Endodermal cell (in vitro differentiated cells): Measurements from ENCODE around the gene FXYD6. TPM values are rescaled to one million over a fixed set of nuclear protein-coding genes. Genes with fewer than 3 reads are reported as not detected.

Experiments
- DNase-seq: peaks from one replicate; pipeline ENCODE4 v3.0.0-alpha.2; 2017
- H3K27ac ChIP-seq: 2 replicates; pipeline ENCODE4 v1.5.1; 2013; ENCODE audit warnings: mild to moderate bottlenecking, low read depth, low read length, moderate library complexity
- H3K27me3 ChIP-seq: 2 replicates; pipeline ENCODE4 v1.6.1; 2013; ENCODE audit warnings: mild to moderate bottlenecking, low read length, moderate library complexity; ENCODE audit not compliant: insufficient read depth, control insufficient read depth, poor library complexity, severe bottlenecking
- H3K36me3 ChIP-seq: 2 replicates; pipeline ENCODE4 v1.7.0; 2013; ENCODE audit warnings: mild to moderate bottlenecking, low read length, moderate library complexity; ENCODE audit not compliant: control insufficient read depth, insufficient read depth
- H3K4me1 ChIP-seq: one replicate; pipeline ENCODE4 v1.7.0; 2013; ENCODE audit warnings: low read length; ENCODE audit not compliant: control insufficient read depth, insufficient read depth
- H3K4me3 ChIP-seq: 2 replicates; pipeline ENCODE4 v1.5.1; 2013; ENCODE audit warnings: mild to moderate bottlenecking, low read length, moderate library complexity
- H3K9ac ChIP-seq: 2 replicates; pipeline ENCODE4 v1.6.1; 2013; ENCODE audit warnings: mild to moderate bottlenecking, low read length, moderate library complexity; ENCODE audit not compliant: poor library complexity, severe bottlenecking; ENCODE audit errors: extremely low read depth
- H3K9me3 ChIP-seq: 2 replicates; pipeline ENCODE4 v1.6.1; 2013; ENCODE audit warnings: mild to moderate bottlenecking, low read length, moderate library complexity; ENCODE audit not compliant: control insufficient read depth
- H3K27ac Mint-ChIP-seq: 2 replicates; pipeline ENCODE4 v1.8.0; 2020; ENCODE audit warnings: mixed read lengths
- H3K27me3 Mint-ChIP-seq: 2 replicates; pipeline ENCODE4 v1.8.0; 2021; ENCODE audit warnings: mild to moderate bottlenecking, mixed read lengths; ENCODE audit not compliant: insufficient read depth
- H3K36me3 Mint-ChIP-seq: 2 replicates; pipeline ENCODE4 v1.8.0; 2020; ENCODE audit warnings: low read depth, mixed read lengths
- H3K4me1 Mint-ChIP-seq: 2 replicates; pipeline ENCODE4 v1.8.0; 2020; ENCODE audit warnings: mixed read lengths
- H3K4me3 Mint-ChIP-seq: 2 replicates; pipeline ENCODE4 v1.8.0; 2020; ENCODE audit warnings: mild to moderate bottlenecking, moderate library complexity, mixed read lengths
- H3K9me3 Mint-ChIP-seq: 2 replicates; pipeline ENCODE4 v1.8.0; 2020; ENCODE audit warnings: mild to moderate bottlenecking, mixed read lengths
- CTCF ChIP-seq: fragments of 200-600 bp; sonication (generic); conservative IDR thresholded peaks from 2 replicates; pipeline ENCODE4 v1.5.0; 2021; ENCODE audit warnings: antibody characterized with exemption, mild to moderate bottlenecking
- WGBS, 2 experiments: methylation state at CpG; one replicate each; pipeline versions ENCODE4 v1.1.5 to v1.1.7; 2013; ENCODE audit warnings: missing lambda C conversion rate in 2 of 2, mixed read lengths in 1 of 2; ENCODE audit not compliant: insufficient coverage in 1 of 2, insufficient read length in 1 of 2; 5-methylcytosine and 5-hydroxymethylcytosine counted together
- total RNA-seq, 2 donors: library from RNA; stranded (reverse); fragmentation: NEBNext Ultra II Directional in 1 of 2; extraction: Animal tissue kit (Norgen Biotek cat#: 25700) in 1 of 2; gene quantifications; 2 replicates in 1 of 2; 3 replicates in 1 of 2; pipeline ENCODE4 v1.2.1, GENCODE V29; 2021

Gene FXYD6
- total RNA-seq, 2 donors from 2014 or later: 54.1 to 61.8 TPM

GRCh38 chr11:117838901-117839300 lies 37.6 kb downstream of the FXYD6 start:
- Mint-ChIP-seq H3K27ac (no peak overlapping the region), H3K9me3 (no peaks in the 10 kb centered on the region)

GRCh38 chr11:117837791-117838190 lies 38.7 kb downstream of the FXYD6 start:
- Histone ChIP-seq H3K4me3 (no peak overlapping the region), H3K27me3 (no peaks in the 10 kb centered on the region), H3K27ac (no peak overlapping the region), H3K9ac (no peak overlapping the region), H3K9me3 (no peaks in the 10 kb centered on the region), H3K36me3 (peaks cover 28% of the 10 kb centered on the region), H3K4me1 (no peaks in the 10 kb centered on the region)
- H3K9me3 Mint-ChIP-seq: no peaks in the 10 kb centered on the region
- DNase-seq: no peak
- no peak for TF ChIP-seq CTCF
- WGBS, 2 experiments: 71 to 100% methylated on average over 3 to 8 of the region's 8 CpGs
- peaks cover 2% of the 10 kb centered on the region for H3K27me3 Mint-ChIP-seq
- no peak overlapping the region for H3K4me3 Mint-ChIP-seq
- H3K27ac Mint-ChIP-seq: no peak overlapping the region
- H3K4me1 Mint-ChIP-seq: peaks cover 8% of the 10 kb centered on the region
- peaks cover 7% of the 10 kb centered on the region for H3K36me3 Mint-ChIP-seq

More at GRCh38 chr11:117838901-117839300, 37.6 kb downstream of the FXYD6 start:
- no peak for DNase-seq
- WGBS, 2 experiments: 80 to 95% methylated on average over 6 to 8 of the region's 8 CpGs
- no peak overlapping the region for H3K4me3 Mint-ChIP-seq
- peaks cover 2% of the 10 kb centered on the region for H3K27me3 Mint-ChIP-seq
- peaks cover 7% of the 10 kb centered on the region for H3K36me3 Mint-ChIP-seq
- H3K27ac ChIP-seq: no peak overlapping the region
- H3K27me3 ChIP-seq: no peaks in the 10 kb centered on the region
- no peak for TF ChIP-seq CTCF
- peaks cover 3% of the 10 kb centered on the region for H3K4me1 Mint-ChIP-seq
- peaks cover 28% of the 10 kb centered on the region for H3K36me3 ChIP-seq
- H3K9me3 ChIP-seq: no peaks in the 10 kb centered on the region
- no peak overlapping the region for H3K4me3 ChIP-seq
- H3K4me1 ChIP-seq: no peaks in the 10 kb centered on the region
- no peak overlapping the region for H3K9ac ChIP-seq

DNA sequence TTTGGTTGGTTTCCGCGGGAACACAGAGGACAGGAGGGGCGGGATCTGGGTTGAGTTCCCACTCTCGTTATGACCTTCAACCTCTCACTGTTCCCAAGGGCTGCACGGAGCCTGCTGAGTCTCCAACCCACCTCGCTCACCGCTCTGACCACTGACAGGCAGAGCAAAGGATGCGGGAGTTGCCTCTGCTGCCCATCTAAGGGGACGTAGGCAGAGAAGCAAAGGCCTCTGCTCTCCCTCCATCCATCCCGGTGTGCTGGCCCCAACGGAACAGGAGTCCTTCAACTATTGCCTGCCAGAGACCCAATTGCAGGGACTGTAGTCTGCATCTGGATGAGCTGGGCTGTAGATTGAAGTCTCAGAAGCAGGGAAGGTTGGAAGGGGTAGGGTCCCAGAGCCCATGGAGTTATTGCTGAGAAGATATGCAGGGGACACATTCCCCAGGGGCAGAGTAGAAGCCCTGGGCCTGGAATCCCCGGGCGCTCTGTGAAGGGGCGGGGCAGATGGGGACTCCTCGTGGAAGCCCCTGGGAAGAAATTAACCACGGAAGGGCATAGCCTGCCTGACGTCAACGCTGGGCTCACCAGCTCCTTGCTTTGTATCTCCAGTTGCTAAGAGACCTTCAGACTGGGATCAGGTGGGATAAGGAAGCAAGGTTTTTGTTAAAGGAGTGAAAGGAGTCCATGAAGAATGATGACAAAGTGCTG lies 39.2 kb downstream of the FXYD6 start:
- H3K27ac ChIP-seq: no peak overlapping the region
- H3K9me3 ChIP-seq: no peaks in the 10 kb centered on the region
- WGBS, 2 experiments: 78 to 89% methylated on average over 11 to 18 of the region's 18 CpGs
- H3K27me3 ChIP-seq: no peaks in the 10 kb centered on the region
- H3K9me3 Mint-ChIP-seq: no peaks in the 10 kb centered on the region
- H3K27ac Mint-ChIP-seq: no peak overlapping the region
- H3K4me1 Mint-ChIP-seq: peaks cover 8% of the 10 kb centered on the region
- TF ChIP-seq CTCF: no peak
- no peak overlapping the region for H3K9ac ChIP-seq
- no peak overlapping the region for H3K4me3 Mint-ChIP-seq
- H3K27me3 Mint-ChIP-seq: peaks cover 2% of the 10 kb centered on the region
- peak; percentile 47 for DNase-seq
- peaks cover 7% of the 10 kb centered on the region for H3K36me3 Mint-ChIP-seq
- no peaks in the 10 kb centered on the region for H3K4me1 ChIP-seq
- no peak overlapping the region for H3K4me3 ChIP-seq
- H3K36me3 ChIP-seq: peaks cover 28% of the 10 kb centered on the region
